ENCODE measurements around the gene CTNS.
A peak's percentile ranks its signal among the peaks of the same experiment; 100 is the strongest.

CTNS gene

GRCh38 chr17:3626831-3627768, 9.5 kb upstream of the CTNS start:
- no peak for DNase-seq

- no peak for DNase-seq
Observed at GRCh38 chr17:3627769-3628167, 8.8 kb upstream of the CTNS start.

- DNase-seq = no peak
Observed at GRCh38 chr17:3630781-3631180, 5.8 kb upstream of the CTNS start.

GRCh38 chr17:3632287-3632686, 4.3 kb upstream of the CTNS start:
- no peak for DNase-seq

GRCh38 chr17:3635474-3636153, 946 bp upstream of the CTNS start:
- no peak for DNase-seq

- no peak for DNase-seq
Observed at GRCh38 chr17:3636908-3637373, 381 bp downstream of the CTNS start.

GRCh38 chr17:3639981-3640596, 3.5 kb downstream of the CTNS start:
- DNase-seq = no peak

- no peak for DNase-seq
Observed at GRCh38 chr17:3641014-3641413, 4.5 kb downstream of the CTNS start.

GRCh38 chr17:3641717-3642486, 5.3 kb downstream of the CTNS start:
- DNase-seq = no peak

- DNase-seq = no peak
Observed at GRCh38 chr17:3643889-3644349, 7.4 kb downstream of the CTNS start.

GRCh38 chr17:3645310-3645709, 8.8 kb downstream of the CTNS start:
- no peak for DNase-seq

GRCh38 chr17:3647251-3647650, 10.7 kb downstream of the CTNS start:
- DNase-seq = no peak

GRCh38 chr17:3647769-3648555, 11.4 kb downstream of the CTNS start:
- DNase-seq = peak; percentile 47

- DNase-seq = no peak
Observed at GRCh38 chr17:3655766-3656165, 19.2 kb downstream of the CTNS start.

GRCh38 chr17:3656353-3656752, 19.8 kb downstream of the CTNS start:
- no peak for DNase-seq

GRCh38 chr17:3656755-3657587, 20.4 kb downstream of the CTNS start:
- no peak for DNase-seq

GRCh38 chr17:3657588-3657869, 21.0 kb downstream of the CTNS start:
- DNase-seq = no peak

GRCh38 chr17:3657874-3658783, 21.6 kb downstream of the CTNS start:
- DNase-seq = no peak

GRCh38 chr17:3658784-3659449, 22.4 kb downstream of the CTNS start:
- no peak for DNase-seq
